H9 (cell line): Measurements from ENCODE around the gene HSPD1. TPM values are rescaled to one million over a fixed set of nuclear protein-coding genes. Genes with fewer than 3 reads are reported as not detected.
A peak's percentile ranks its signal among the peaks of the same experiment; 100 is the strongest.

Source experiments
- DNase-seq: peaks from one replicate; pipeline ENCODE4 v3.0.0-alpha.2; 2017
- H2AFZ ChIP-seq: one replicate; pipeline ENCODE4 v1.6.1; 2013; ENCODE audit warnings: mild to moderate bottlenecking, low read length, control low read depth, moderate library complexity
- H2AK5ac ChIP-seq: 2 replicates; pipeline ENCODE4 v1.6.1; 2013; ENCODE audit warnings: low read length, control low read depth, mixed read lengths; ENCODE audit not compliant: insufficient read length
- H2BK120ac ChIP-seq: one replicate; pipeline ENCODE4 v1.6.1; 2013; ENCODE audit warnings: low read depth, mild to moderate bottlenecking, low read length, control low read depth, inconsistent platforms; ENCODE audit not compliant: poor library complexity, severe bottlenecking
- H2BK12ac ChIP-seq: 2 replicates; pipeline ENCODE4 v1.6.1; 2013; ENCODE audit warnings: low read length, control low read depth, mixed read lengths, low read depth; ENCODE audit not compliant: insufficient read length
- H2BK15ac ChIP-seq: 2 replicates; pipeline ENCODE4 v1.6.1; 2013; ENCODE audit warnings: low read depth, low read length, control low read depth
- H2BK20ac ChIP-seq: one replicate; pipeline ENCODE4 v1.6.1; 2013; ENCODE audit warnings: low read depth, mild to moderate bottlenecking, low read length, control low read depth, inconsistent platforms; ENCODE audit not compliant: poor library complexity, severe bottlenecking
- H2BK5ac ChIP-seq: 2 replicates; pipeline ENCODE4 v1.6.1; 2013; ENCODE audit warnings: low read length, control low read depth, mixed read lengths; ENCODE audit not compliant: insufficient read length
- H3K14ac ChIP-seq: 2 replicates; pipeline ENCODE4 v1.6.1; 2013; ENCODE audit warnings: low read length, control low read depth; ENCODE audit not compliant: insufficient read depth
- H3K18ac ChIP-seq: 2 replicates; pipeline ENCODE4 v1.6.1; 2013; ENCODE audit warnings: low read depth, mild to moderate bottlenecking, mixed read lengths, low read length, control low read depth; ENCODE audit not compliant: insufficient read length
- H3K23ac ChIP-seq: 2 replicates; pipeline ENCODE4 v1.6.1; 2013; ENCODE audit warnings: low read length, control low read depth, mixed read lengths, low read depth; ENCODE audit not compliant: insufficient read length
- H3K23me2 ChIP-seq: 2 replicates; pipeline ENCODE4 v1.6.1; 2013; ENCODE audit warnings: low read depth, mild to moderate bottlenecking, mixed read lengths, low read length, control low read depth; ENCODE audit not compliant: insufficient read length, poor library complexity, severe bottlenecking
- H3K27ac ChIP-seq: 2 replicates; pipeline ENCODE4 v1.5.1; 2013; ENCODE audit warnings: low read length, control low read depth, mixed read lengths, low read depth; ENCODE audit not compliant: insufficient read length
- H3K27me3 ChIP-seq: 2 replicates; pipeline ENCODE4 v1.6.1; 2013; ENCODE audit warnings: low read length, control low read depth, inconsistent platforms; ENCODE audit not compliant: insufficient read depth
- H3K4ac ChIP-seq: 2 replicates; pipeline ENCODE4 v1.6.1; 2013; ENCODE audit warnings: low read depth, mild to moderate bottlenecking, control low read depth, inconsistent platforms, low read length, moderate library complexity
- H3K4me1 ChIP-seq: 2 replicates; pipeline ENCODE4 v1.6.1; 2013; ENCODE audit warnings: low read length, control low read depth, inconsistent platforms; ENCODE audit not compliant: insufficient read depth
- H3K4me2 ChIP-seq: 2 replicates; pipeline ENCODE4 v1.6.1; 2013; ENCODE audit warnings: low read length, control low read depth, mixed read lengths; ENCODE audit not compliant: insufficient read length, insufficient read depth
- H3K56ac ChIP-seq: 2 replicates; pipeline ENCODE4 v1.6.1; 2013; ENCODE audit warnings: low read depth, mild to moderate bottlenecking, mixed read lengths, low read length, control low read depth; ENCODE audit not compliant: insufficient read length
- H3K79me1 ChIP-seq: 2 replicates; pipeline ENCODE4 v1.6.1; 2013; ENCODE audit warnings: low read depth, mild to moderate bottlenecking, moderate library complexity, low read length, control low read depth, inconsistent platforms; ENCODE audit not compliant: insufficient read depth, poor library complexity, severe bottlenecking
- H3K79me2 ChIP-seq: 2 replicates; pipeline ENCODE4 v1.6.1; 2013; ENCODE audit warnings: low read length, control low read depth, inconsistent platforms; ENCODE audit not compliant: insufficient read depth
- H3K9ac ChIP-seq: 2 replicates; pipeline ENCODE4 v1.6.1; 2013; ENCODE audit warnings: low read length, control low read depth, mixed read lengths; ENCODE audit not compliant: insufficient read length; ENCODE audit errors: extremely low read depth
- H3K9me3 ChIP-seq: one replicate; pipeline ENCODE4 v1.6.1; 2013; ENCODE audit warnings: low read depth, low read length, inconsistent platforms; ENCODE audit not compliant: control insufficient read depth
- H3T11ph ChIP-seq: one replicate; pipeline ENCODE4 v1.6.1; 2013; ENCODE audit warnings: mild to moderate bottlenecking, low read length, control low read depth, inconsistent platforms
- H4K20me1 ChIP-seq: one replicate; pipeline ENCODE4 v1.6.1; 2013; ENCODE audit not compliant: control insufficient read depth, insufficient read length, insufficient read depth
- H4K5ac ChIP-seq: 2 replicates; pipeline ENCODE4 v1.6.1; 2013; ENCODE audit warnings: low read depth, mild to moderate bottlenecking, mixed read lengths, low read length, control low read depth; ENCODE audit not compliant: insufficient read length
- H4K8ac ChIP-seq: replicated peaks from 2 replicates; pipeline ENCODE4 v1.6.1; 2013; ENCODE audit warnings: low read length, control low read depth, mixed read lengths, low read depth; ENCODE audit not compliant: insufficient read length
- H4K91ac ChIP-seq: 2 replicates; pipeline ENCODE4 v1.6.1; 2013; ENCODE audit warnings: low read depth, mild to moderate bottlenecking, moderate library complexity, mixed read lengths, low read length, control low read depth; ENCODE audit not compliant: insufficient read length
- H3K27ac Mint-ChIP-seq, 3 experiments: 2 replicates in 2 of 3; 3 replicates in 1 of 3; pipeline ENCODE4 v1.8.0; 2020 to 2021; ENCODE audit warnings: mixed read lengths in 3 of 3, mild to moderate bottlenecking in 1 of 3, moderate library complexity in 1 of 3
- H3K27me3 Mint-ChIP-seq: 2 replicates; pipeline ENCODE4 v1.8.0; 2021; ENCODE audit warnings: low read depth, mild to moderate bottlenecking, moderate library complexity, mixed read lengths
- H3K36me3 Mint-ChIP-seq, 3 experiments: 2 replicates in 2 of 3; 3 replicates in 1 of 3; pipeline ENCODE4 v1.8.0; 2020 to 2021; ENCODE audit warnings: low read depth in 3 of 3, mixed read lengths in 3 of 3; ENCODE audit not compliant: insufficient read depth in 1 of 3
- H3K4me1 Mint-ChIP-seq, 2 experiments: 2 replicates each; pipeline ENCODE4 v1.8.0; 2020; ENCODE audit warnings: mixed read lengths in 2 of 2
- H3K4me3 Mint-ChIP-seq, 2 experiments: 2 replicates in 1 of 2; 3 replicates in 1 of 2; pipeline ENCODE4 v1.8.0; 2020 to 2021; ENCODE audit warnings: mild to moderate bottlenecking in 2 of 2, mixed read lengths in 2 of 2, moderate library complexity in 1 of 2
- H3K9me3 Mint-ChIP-seq, 2 experiments: 2 replicates in 1 of 2; 3 replicates in 1 of 2; pipeline ENCODE4 v1.8.0; 2020; ENCODE audit warnings: mild to moderate bottlenecking in 2 of 2, mixed read lengths in 2 of 2, moderate library complexity in 1 of 2
- total RNA-seq: library from RNA; stranded (reverse); gene quantifications from 2 replicates; pipeline ENCODE4 v1.2.1, GENCODE V29; 2021
- TF ChIP-seq, protein P1 (sequence below): fragments of 200-600 bp; sonication (generic); conservative IDR thresholded peaks from 3 replicates; pipeline ENCODE4 v1.8.0; 2021; ENCODE audit warnings: antibody characterized with exemption, mild to moderate bottlenecking

Gene HSPD1
- total RNA-seq, 1 experiment from 2014 or later: 846 TPM

DNA sequence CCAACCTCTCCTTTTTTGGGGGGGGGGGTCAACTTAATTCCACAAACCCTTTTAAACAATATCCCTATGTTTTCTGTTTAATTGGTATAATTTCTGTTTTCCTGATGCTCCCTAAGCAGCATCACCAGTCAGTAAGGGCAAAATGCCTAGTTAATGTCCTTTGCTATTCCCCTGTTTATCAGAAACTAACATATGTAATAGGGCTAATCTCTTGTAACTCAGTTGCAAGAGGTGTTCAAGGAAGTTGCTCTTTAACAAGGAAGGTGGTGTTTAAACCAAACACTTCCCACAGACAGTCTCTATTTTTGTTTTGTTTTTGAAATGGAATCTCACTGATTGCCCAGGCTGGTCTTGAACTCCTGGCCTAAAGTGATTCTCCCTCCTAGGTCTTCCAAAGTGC, 52.8 kb downstream of the HSPD1 start:
- Histone ChIP-seq H4K20me1 (no peaks in the 10 kb centered on the region), H3K27ac (no peak overlapping the region), H3K4ac (no peak overlapping the region), H3K9me3 (no peaks in the 10 kb centered on the region), H3K18ac (no peak overlapping the region), H2BK12ac (no peak overlapping the region), H3T11ph (no peak overlapping the region), H3K79me1 (no peaks in the 10 kb centered on the region), H3K14ac (no peak overlapping the region), H3K23ac (no peak overlapping the region), H3K9ac (no peak overlapping the region), H2BK120ac (no peak overlapping the region), H2BK15ac (no peak overlapping the region), H3K56ac (no peak overlapping the region), H4K91ac (no peak overlapping the region), H2AFZ (no peak overlapping the region), H3K4me2 (no peak overlapping the region), H3K79me2 (no peaks in the 10 kb centered on the region), H4K5ac (no peak overlapping the region), H3K4me1 (no peaks in the 10 kb centered on the region), H4K8ac (no peak overlapping the region), H2AK5ac (no peak overlapping the region), H2BK5ac (no peak overlapping the region), H3K23me2 (no peaks in the 10 kb centered on the region), H3K27me3 (no peaks in the 10 kb centered on the region), H2BK20ac (no peak overlapping the region)
- Mint-ChIP-seq H3K4me3 (no peak overlapping the region), H3K27me3 (no peaks in the 10 kb centered on the region), H3K9me3 (no peaks in the 10 kb centered on the region), H3K36me3 (no peaks in the 10 kb centered on the region), H3K27ac (peak overlapping the region in 1 of 3 experiments; percentile 31; a peak in 1 of 7 replicates), H3K4me1 (no peaks in the 10 kb centered on the region)
- TF ChIP-seq, protein P1, sequence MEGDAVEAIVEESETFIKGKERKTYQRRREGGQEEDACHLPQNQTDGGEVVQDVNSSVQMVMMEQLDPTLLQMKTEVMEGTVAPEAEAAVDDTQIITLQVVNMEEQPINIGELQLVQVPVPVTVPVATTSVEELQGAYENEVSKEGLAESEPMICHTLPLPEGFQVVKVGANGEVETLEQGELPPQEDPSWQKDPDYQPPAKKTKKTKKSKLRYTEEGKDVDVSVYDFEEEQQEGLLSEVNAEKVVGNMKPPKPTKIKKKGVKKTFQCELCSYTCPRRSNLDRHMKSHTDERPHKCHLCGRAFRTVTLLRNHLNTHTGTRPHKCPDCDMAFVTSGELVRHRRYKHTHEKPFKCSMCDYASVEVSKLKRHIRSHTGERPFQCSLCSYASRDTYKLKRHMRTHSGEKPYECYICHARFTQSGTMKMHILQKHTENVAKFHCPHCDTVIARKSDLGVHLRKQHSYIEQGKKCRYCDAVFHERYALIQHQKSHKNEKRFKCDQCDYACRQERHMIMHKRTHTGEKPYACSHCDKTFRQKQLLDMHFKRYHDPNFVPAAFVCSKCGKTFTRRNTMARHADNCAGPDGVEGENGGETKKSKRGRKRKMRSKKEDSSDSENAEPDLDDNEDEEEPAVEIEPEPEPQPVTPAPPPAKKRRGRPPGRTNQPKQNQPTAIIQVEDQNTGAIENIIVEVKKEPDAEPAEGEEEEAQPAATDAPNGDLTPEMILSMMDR: no peak
- DNase-seq: no peak
